Activated naive CD4-positive, alpha-beta T cell treated with anti-CD3 and anti-CD28 coated beads, Interleukin-2, amount 50 U/mL, for 72 hours (primary cell): Measurements from ENCODE around the gene ANKRD10. TPM values are rescaled to one million over a fixed set of nuclear protein-coding genes. Genes with fewer than 3 reads are reported as not detected.
"Not testable (repeated sequence)": the region's sequence is repeated elsewhere in the genome, so short reads cannot be mapped to it uniquely, and the experiment has no call there.

Source experiments
- ATAC-seq, 2 donors: fragments of 150-1000 bp; cut with Tn5 transposase; 2 replicates each; pipeline ENCODE4 v1.10.0; 2021; ENCODE audit warnings: mild to moderate bottlenecking in 2 of 2, moderate library complexity in 2 of 2
- DNase-seq, 2 donors: peaks; one replicate each; pipeline ENCODE4 v3.0.0; 2021 to 2022; ENCODE audit warnings: low spot score in 2 of 2
- H3K27ac Mint-ChIP-seq, 2 donors: one replicate each; pipeline ENCODE4 v1.8.0; 2022; ENCODE audit warnings: mild to moderate bottlenecking in 2 of 2, mixed read lengths in 2 of 2
- H3K36me3 Mint-ChIP-seq, 2 donors: one replicate each; pipeline ENCODE4 v1.8.0; 2022; ENCODE audit warnings: mixed read lengths in 2 of 2
- H3K9me3 Mint-ChIP-seq, 2 donors: one replicate each; pipeline ENCODE4 v1.8.0; 2022; ENCODE audit warnings: mixed read lengths in 2 of 2
- total RNA-seq, 2 donors: library from RNA; stranded (reverse); gene quantifications; one replicate each; pipeline ENCODE4 v1.2.3, GENCODE V29; 2022

Gene ANKRD10
- 100 to 1,000 TPM; 160 to 162 TPM for total RNA-seq

DNA sequence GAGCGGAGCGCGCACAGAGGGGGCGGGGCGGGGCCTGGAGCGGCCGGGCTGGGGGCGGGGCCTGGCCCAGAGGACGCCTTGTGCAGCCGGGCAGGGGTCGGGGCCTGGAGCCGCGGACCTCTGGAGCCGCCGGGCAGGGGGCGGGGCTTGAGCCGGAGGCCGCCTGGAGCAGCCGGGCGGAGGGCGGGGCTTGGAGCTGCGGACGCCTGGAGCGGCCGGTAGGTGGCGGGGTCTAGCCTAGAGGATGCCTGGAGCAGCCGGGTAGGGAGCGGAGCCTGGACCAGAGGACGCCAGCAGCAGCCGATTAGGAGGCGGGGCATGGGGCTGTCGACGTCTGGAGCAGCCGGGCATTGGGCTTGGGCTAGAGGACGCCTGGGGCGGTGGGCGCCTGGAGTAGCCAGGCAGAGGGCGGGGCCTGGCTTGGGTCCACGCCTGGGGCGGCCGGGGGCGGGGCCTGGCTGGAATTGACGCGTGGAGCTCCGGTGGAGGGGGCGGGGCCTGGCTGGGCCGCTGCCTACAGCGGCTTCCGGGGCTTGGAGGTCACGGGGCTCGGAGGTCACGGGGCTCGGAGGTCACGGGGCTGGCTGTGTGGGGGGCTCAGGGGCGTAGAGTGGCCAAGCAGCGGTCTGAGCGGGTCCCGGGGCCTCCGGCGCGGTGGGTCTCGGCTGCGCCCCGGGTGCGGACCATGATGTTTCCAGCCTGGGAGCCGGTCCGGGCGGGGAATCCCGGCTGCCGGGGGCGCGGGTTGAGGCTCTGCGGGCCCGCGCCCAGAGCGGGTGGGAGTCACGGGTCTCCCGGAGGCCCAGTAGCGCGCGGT is at the start of gene ANKRD10:
Gene ANKRD10 (minus strand): TSS at position 13 of the 817 bp plus-strand sequence. CDS start 135 bp downstream, outside the sequence.
- H3K27ac Mint-ChIP-seq, result peak within 1 kb of the TSS; percentile 94 to 98
- H3K9me3 Mint-ChIP-seq, result no peaks in the 10 kb centered on the region
- peaks cover 14 to 38% of the 10 kb centered on the region in 2 donors for H3K36me3 Mint-ChIP-seq
- DNase-seq, result peak; percentile 98 to 99
- ATAC-seq, result peak; percentile 81 to 85

DNA sequence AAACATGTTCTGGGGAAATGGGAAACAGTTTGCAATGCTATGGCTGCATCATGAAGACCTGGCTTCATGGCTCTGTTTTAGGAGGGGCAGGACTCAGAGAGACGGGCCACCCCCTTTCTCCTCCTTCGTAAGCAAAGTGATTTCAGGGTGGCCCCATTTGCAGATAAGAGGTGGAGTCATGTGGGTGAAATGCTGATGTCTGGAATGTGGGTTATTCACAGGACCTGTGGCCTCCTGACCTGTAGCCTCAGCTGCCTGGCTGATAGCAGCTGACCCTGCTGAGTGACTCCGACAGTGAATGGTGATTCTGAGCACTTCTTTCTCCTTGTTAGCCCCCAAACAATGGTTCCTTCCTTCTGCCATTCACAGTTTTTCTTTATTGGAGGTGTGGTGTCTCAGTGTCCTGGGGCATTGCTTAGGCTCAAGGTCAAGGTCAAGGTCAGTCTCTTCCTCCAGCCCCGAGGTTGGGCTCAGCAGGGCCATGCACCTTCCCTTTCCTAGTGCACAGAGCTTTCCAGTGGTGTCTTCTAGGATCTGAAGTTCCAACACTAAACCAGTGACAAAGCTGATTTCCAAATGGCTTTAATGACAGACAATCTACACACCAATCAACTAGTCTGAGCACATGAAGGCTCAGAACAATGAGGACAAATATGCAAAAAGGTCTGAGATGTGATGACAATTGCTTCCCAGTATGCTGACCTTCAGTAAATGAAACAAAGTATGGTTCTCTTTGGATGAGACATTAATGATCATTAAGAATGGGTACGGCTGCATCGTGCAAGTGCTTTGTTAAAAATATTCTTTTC is 49.6 kb upstream of the ANKRD10 start:
- H3K9me3 Mint-ChIP-seq, result peaks cover 40 to 51% of the 10 kb centered on the region in 2 donors
- H3K36me3 Mint-ChIP-seq, result peaks cover 60 to 70% of the 10 kb centered on the region in 2 donors
- ATAC-seq, result peak in 1 of 2 donors; percentile 1
- peak overlapping the region; percentile 79 to 82 for H3K27ac Mint-ChIP-seq
- no peak for DNase-seq

DNA sequence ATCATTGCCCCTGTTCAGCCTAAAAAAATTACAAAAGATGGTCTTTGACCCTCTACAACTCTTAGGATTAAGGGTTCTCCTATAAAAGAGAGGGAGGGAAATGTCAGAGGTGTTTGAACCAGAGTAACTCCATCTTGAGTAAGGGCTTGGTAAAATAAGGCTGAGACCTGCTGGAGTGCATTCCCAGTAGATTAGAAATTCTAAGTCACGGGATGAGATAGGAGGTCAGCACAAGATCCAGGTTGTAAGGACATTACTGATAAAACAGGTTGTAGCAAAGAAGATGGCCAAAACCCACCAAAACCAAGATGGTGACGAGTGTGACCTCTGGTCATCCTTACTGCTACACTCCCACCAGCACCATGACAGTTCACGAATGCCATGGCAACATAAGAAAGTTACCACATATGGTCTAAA is 48.7 kb upstream of the ANKRD10 start:
- DNase-seq, result no peak
- peaks cover 40 to 51% of the 10 kb centered on the region in 2 donors for H3K9me3 Mint-ChIP-seq
- no peak for ATAC-seq
- no peak overlapping the region for H3K27ac Mint-ChIP-seq
- H3K36me3 Mint-ChIP-seq, result peaks cover 60 to 68% of the 10 kb centered on the region in 2 donors

DNA sequence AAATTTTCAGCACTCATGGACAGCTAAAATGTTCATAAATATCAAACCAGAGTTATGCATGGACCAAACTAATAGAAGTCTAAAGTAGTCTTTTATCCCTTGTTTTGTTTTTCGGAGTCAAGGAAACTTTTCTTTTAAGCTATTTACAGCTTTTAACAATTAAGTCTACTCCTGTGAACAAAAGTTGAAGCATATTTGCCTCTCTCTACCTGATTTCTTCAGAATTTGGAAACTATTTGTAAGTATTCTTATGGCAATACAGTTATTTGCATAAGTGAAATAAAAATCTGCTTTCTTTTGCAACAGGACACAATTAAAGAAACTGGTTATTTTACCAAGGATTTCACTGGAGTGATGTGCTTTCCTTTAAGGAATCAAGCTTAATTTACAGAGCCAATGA is 47.1 kb upstream of the ANKRD10 start:
- DNase-seq, result no peak
- ATAC-seq, result no peak
- peaks cover 31 to 35% of the 10 kb centered on the region in 2 donors for H3K9me3 Mint-ChIP-seq
- no peak overlapping the region for H3K27ac Mint-ChIP-seq
- H3K36me3 Mint-ChIP-seq, result peaks cover 45 to 52% of the 10 kb centered on the region in 2 donors

DNA sequence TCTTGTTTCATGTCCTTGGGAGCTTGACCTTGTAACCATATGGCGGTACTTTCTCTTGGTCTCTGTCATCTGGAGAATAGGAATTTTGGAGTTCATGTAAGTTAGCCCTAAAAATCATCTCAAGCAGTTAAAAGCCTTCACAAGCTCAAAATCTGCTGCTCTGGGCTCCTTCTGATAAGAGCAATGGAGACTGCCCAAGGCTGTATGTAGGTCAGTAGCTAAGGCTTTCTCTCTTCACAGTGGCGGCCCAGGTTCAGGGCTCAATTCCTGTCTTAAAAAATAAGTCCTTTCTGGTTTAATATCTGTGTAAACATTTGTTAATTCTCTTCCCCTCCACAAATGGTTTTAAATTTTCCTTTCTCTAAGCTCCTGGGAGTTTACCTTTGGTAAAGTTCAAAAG is 45.3 kb upstream of the ANKRD10 start:
- ATAC-seq, result no peak
- H3K36me3 Mint-ChIP-seq, result peaks cover 28 to 41% of the 10 kb centered on the region in 2 donors
- DNase-seq, result no peak
- peaks cover 16 to 25% of the 10 kb centered on the region in 2 donors for H3K9me3 Mint-ChIP-seq
- H3K27ac Mint-ChIP-seq, result no peak overlapping the region

DNA sequence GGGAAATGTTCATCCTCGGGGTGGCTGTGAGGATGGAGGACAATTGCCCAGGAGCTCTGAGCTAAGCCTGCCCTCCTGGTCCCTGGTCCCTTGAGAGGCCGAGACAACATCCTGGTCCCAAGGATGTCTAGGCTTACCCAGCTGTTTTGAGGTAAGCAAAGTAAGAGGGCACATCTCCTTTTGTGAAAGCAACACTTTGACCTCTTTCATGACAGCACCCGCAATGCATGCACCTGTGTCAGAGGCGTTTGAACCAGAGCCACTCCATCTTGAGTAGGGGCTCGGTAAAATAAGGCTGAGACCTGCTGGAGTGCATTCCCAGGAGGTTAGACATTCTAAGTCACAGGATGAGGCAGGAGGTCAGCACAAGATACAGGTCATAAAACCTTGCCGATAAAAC is 43.1 kb upstream of the ANKRD10 start:
- Mint-ChIP-seq H3K36me3 (peaks cover 9 to 20% of the 10 kb centered on the region in 2 donors), H3K9me3 (peaks cover 3 to 20% of the 10 kb centered on the region in 2 donors), H3K27ac (no peak overlapping the region)
- no peak for ATAC-seq
- DNase-seq, result no peak

DNA sequence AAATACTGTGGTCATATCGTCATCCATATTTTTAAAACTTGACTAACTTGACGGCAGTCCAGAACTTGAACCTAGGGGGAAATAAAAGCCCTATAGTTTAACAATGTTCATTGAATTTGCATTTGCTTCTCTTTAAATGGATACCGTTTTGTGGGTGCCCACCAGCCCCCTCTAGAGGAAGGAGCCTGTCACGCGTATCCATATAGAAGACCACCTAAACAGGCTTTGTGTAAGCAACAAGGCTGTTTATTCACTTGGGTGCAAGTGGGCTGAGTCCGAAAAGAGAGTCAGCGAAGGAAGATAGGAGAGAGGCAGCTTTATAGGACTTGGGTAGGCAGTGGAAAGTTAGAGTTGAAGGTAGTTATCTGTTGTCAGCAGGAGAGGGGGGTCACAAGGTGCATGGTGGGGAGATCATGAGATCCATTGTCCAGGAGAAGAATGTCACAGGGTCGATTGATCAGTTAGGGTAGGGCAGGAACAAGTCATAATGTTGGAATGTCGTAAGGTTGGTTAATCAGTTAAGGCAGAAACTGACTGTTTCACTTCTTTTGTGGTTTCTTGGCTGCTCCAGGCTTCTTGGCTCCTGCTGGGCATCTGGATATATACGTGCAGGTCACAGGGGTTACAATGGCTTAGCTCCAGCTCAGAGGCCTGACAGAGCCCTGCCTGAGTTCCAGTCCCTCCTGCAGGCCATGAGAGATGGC is 42.5 kb upstream of the ANKRD10 start:
- ATAC-seq (no peak), DNase-seq (no peak)
- Mint-ChIP-seq H3K9me3 (peaks cover 0 to 14% of the 10 kb centered on the region in 2 donors), H3K36me3 (peaks cover 5 to 14% of the 10 kb centered on the region in 2 donors), H3K27ac (peak overlapping the region in 1 of 2 donors; percentile 34)

DNA sequence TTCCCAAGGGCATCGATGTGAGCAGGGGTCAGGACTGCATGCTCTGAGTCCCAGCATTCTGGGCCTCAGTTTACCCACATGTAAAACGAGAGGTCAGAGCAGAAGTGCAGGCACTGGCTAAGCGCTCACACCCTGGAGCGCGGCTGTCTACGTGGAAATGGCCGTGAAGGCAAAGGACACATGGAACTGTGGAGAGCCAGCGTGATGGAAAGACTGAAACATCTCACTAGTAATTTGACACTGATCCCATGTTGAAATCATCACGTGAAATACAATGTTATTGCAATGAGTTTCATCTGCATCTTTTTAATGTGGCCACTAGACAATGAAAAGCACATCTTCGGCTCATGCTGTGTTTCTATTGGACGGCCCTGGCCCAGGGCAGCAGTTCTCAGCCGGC is 41.3 kb upstream of the ANKRD10 start:
- not testable (repeated sequence) for H3K36me3 Mint-ChIP-seq, ATAC-seq, H3K27ac Mint-ChIP-seq, DNase-seq
- peaks cover 0 to 10% of the 10 kb centered on the region in 2 donors for H3K9me3 Mint-ChIP-seq

DNA sequence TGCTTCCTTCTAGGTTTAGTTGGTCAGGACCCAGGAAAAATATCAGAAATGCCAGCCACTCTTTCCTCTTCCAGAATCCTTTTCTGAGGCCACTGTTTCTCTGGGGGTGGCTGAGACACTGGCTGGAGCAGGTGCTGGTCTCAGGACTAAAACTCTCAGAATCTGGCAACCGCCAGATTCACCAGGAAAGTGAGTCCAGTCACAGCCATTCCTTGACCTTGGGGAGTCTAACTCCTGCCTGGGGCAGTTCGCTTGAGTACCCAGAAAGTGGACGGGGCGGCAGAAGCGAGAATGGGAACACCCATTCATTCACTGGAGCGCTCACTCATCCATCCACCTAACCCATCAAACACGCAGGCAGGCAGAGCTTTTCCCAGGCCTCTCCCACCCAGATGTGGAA is 40.7 kb upstream of the ANKRD10 start:
- not testable (repeated sequence) for H3K9me3 Mint-ChIP-seq, H3K36me3 Mint-ChIP-seq, DNase-seq, ATAC-seq
- H3K27ac Mint-ChIP-seq, result peak overlapping the region in 1 of 2 donors; percentile 86

DNA sequence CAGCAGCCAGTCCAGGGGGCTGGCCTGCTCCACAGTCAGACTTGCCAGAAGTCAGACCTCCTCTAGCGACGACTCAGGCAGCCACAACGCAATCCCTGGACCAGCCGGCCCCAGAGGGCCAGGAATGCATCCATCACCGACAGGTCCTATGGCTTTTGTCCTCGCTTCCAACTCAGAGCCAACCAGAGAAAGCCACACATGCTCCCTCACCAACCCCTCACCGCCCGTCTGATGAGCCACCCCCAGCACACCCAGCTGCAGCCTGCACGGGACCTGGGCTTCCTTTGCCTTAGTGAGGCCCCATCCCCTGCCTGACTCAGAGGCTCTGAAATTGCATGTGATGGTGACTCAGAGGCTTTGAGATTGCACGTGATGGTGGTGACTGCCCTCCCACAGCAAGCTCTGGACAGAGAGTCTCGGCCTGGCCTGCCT is 40.2 kb upstream of the ANKRD10 start:
- DNase-seq, result peak in 1 of 2 donors; percentile 45
- Mint-ChIP-seq H3K27ac (peak overlapping the region; percentile 47 to 86), H3K9me3 (peaks cover 0 to 12% of the 10 kb centered on the region in 2 donors)
- H3K36me3 Mint-ChIP-seq, result not testable (repeated sequence)
- ATAC-seq, result peak; percentile 84 to 87

DNA sequence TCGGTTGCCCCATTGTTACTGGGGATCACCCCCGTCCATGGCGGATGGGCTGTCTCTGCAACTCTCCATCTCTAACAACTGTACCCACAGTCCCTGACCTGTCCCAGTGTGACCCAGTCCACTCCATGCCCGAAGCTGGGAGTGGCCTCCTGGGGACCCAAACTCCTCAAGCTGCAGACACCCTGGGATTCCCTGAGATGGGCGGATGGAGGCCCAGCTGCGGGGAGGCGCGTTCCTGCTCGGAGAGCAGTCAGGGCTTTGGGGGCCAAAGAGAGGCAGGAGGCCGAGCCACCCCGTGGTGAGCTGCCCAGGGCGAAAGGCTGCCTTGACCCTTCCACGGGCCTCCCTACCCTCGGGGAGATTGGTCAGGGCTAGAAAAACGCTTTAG is 39.7 kb upstream of the ANKRD10 start:
- not testable (repeated sequence) for H3K36me3 Mint-ChIP-seq, DNase-seq, H3K9me3 Mint-ChIP-seq, ATAC-seq
- H3K27ac Mint-ChIP-seq, result peak overlapping the region; percentile 86 to 88

DNA sequence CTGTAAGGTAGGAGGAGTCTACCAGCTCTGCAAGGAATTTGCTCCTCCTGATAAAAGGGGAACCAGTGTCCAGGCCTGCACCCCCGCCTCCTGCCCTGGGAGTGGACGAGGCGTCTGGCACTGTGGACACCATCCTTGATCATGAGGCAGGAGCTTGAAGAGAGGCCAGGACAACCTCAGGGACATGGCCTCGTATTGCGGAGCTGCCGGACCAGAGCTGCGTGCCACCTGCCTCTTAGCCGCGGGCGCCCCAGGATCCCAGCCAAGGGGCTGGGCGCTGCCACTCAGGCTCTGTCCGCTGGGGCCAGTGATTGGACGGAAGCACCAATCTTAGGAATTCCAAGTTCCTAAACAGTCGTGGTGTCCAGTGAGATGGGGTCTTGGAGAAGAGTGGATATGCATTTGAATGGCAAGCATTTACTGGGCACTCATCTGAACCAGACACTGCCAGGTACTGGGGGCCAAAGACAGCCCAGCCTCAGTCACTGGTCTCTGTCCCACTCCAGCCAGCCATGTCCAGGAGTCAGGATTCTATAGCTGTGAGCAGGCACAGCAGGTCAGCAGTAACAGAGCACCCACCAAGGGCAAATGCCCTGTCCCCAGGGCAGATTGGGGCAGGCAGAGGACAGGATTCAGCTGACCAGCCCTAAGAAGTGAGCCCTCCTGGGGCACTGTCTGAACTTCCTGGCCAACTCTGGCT is 39.1 kb upstream of the ANKRD10 start:
- DNase-seq, result no peak
- peaks cover 0 to 6% of the 10 kb centered on the region in 2 donors for H3K36me3 Mint-ChIP-seq
- peaks cover 0 to 10% of the 10 kb centered on the region in 2 donors for H3K9me3 Mint-ChIP-seq
- ATAC-seq, result no peak
- H3K27ac Mint-ChIP-seq, result peak overlapping the region in 1 of 2 donors; percentile 86

DNA sequence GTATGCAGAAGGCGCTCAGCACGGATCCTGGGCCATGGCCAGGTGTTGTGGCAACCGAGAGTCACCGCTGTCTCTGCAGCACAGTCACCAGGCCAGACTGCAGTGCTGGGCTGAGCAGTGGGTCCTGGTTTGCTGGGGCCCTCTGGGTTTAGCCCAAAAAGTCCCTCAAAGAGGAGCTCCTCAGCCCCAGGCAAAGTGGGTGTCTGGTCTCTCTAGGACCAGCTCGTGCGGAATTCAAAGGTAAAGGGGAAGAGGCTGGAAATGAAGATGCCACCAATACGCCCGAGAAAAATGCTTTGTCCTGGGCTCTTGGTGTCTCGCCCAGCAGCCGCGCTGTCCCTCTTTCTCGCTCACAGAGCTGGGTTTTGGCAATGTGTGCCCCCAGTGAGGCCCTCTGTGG is 38.5 kb upstream of the ANKRD10 start:
- no peak for DNase-seq
- no peak for ATAC-seq
- H3K9me3 Mint-ChIP-seq, result peaks cover 0 to 10% of the 10 kb centered on the region in 2 donors
- peaks cover 0 to 6% of the 10 kb centered on the region in 2 donors for H3K36me3 Mint-ChIP-seq
- H3K27ac Mint-ChIP-seq, result peak overlapping the region in 1 of 2 donors; percentile 83

DNA sequence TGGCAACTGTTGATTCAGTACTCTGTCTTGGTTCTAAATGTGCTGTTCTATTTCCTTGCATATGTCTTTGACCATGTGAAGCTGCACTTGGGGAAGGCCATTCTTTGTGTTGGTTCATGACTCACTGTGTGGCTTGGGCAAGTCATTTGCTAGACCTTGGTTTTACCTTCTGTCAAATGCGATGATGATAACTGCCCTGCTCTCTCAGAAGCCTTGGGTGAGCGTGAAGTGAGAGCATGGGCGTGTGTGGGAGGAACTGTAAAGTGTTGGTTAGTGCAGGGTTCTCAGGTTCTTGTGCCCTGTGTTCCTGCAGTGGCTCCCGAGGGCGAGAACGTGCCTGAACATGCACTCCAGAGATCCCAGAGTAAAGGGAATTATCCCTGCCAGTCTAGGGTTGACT is 37.3 kb upstream of the ANKRD10 start:
- H3K9me3 Mint-ChIP-seq, DNase-seq, H3K36me3 Mint-ChIP-seq: not testable (repeated sequence)
- ATAC-seq, result peak; percentile 84 to 88
- peak overlapping the region in 1 of 2 donors; percentile 83 for H3K27ac Mint-ChIP-seq

DNA sequence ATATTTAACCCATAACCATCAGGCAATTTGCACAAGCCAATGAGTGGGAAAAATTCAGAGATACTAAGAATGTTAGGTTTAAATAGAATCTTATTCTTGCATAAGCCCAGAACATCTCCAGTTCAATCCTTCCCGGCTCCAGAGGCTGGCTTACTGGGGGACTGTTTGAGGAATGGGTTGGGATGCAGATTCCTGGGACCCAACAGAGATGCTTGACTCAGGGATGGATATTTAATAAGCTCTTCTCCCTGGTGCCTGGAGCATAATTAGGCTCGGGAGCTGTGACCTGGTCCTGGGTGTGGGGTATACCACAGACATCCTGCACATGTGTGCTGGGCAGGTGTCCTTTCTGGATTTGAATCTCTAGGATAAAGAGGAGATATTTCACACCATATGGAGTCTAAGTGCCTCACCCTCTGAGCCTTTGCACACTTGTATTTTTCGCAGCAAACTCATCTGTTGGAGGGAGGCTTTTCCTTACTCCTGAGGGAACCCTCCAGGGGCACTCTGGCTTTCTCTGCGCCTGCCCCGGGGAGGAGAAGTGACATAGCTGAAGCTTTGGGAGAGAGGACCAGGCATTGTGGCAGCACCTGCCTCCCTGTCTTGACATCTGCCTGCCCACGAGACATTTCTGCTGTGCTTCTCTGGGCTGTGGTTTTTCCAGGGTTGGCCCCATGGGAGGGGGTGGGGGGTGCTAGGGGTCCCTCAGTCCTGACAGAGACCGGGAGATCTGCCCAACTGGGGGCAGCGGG is 36.1 kb upstream of the ANKRD10 start:
- ATAC-seq (no peak), DNase-seq (no peak)
- peak overlapping the region; percentile 35 to 50 for H3K27ac Mint-ChIP-seq
- H3K36me3 Mint-ChIP-seq, result peaks cover 0 to 6% of the 10 kb centered on the region in 2 donors
- peaks cover 0 to 10% of the 10 kb centered on the region in 2 donors for H3K9me3 Mint-ChIP-seq
